Rectal smooth muscle tissue (tissue), 1 donor: ENCODE measurements around the gene MPHOSPH9.
A peak's percentile ranks its signal among the peaks of the same experiment; 100 is the strongest.

Source experiments
- H3K27ac ChIP-seq: one replicate; pipeline ENCODE4 v1.7.0; 2013; ENCODE audit warnings: low read depth, low read length, inconsistent platforms
- H3K27me3 ChIP-seq: one replicate; pipeline ENCODE4 v1.7.0; 2013; ENCODE audit warnings: low read length; ENCODE audit not compliant: control insufficient read depth, insufficient read depth
- H3K36me3 ChIP-seq: one replicate; pipeline ENCODE4 v1.7.0; 2013; ENCODE audit warnings: low read length; ENCODE audit not compliant: control insufficient read depth, insufficient read depth
- H3K4me1 ChIP-seq: one replicate; pipeline ENCODE4 v1.7.0; 2013; ENCODE audit warnings: low read length; ENCODE audit not compliant: control insufficient read depth, insufficient read depth
- H3K4me3 ChIP-seq: one replicate; pipeline ENCODE4 v1.7.0; 2013; ENCODE audit warnings: low read length
- H3K9ac ChIP-seq: one replicate; pipeline ENCODE4 v1.7.0; 2013; ENCODE audit warnings: low read length

Gene MPHOSPH9

GRCh38 chr12:123171967-123172366, 61.0 kb downstream of the MPHOSPH9 start:
- Histone ChIP-seq H3K9ac (no peak overlapping the region), H3K27me3 (no peaks in the 10 kb centered on the region), H3K4me1 (no peaks in the 10 kb centered on the region), H3K36me3 (peaks cover 4% of the 10 kb centered on the region), H3K4me3 (no peak overlapping the region), H3K27ac (no peak overlapping the region)

- no peak overlapping the region for H3K27ac ChIP-seq
- no peaks in the 10 kb centered on the region for H3K4me1 ChIP-seq
- no peak overlapping the region for H3K9ac ChIP-seq
- no peaks in the 10 kb centered on the region for H3K27me3 ChIP-seq
- no peaks in the 10 kb centered on the region for H3K36me3 ChIP-seq
- no peak overlapping the region for H3K4me3 ChIP-seq
Measured at GRCh38 chr12:123167329-123167728, 65.6 kb downstream of the MPHOSPH9 start.

- Histone ChIP-seq H3K9ac (no peak overlapping the region), H3K4me1 (no peaks in the 10 kb centered on the region), H3K27me3 (no peaks in the 10 kb centered on the region), H3K4me3 (no peak overlapping the region), H3K36me3 (no peaks in the 10 kb centered on the region), H3K27ac (no peak overlapping the region)
Measured at GRCh38 chr12:123165537-123165936, 67.4 kb downstream of the MPHOSPH9 start.

GRCh38 chr12:123164710-123165261, 68.2 kb downstream of the MPHOSPH9 start:
- H3K4me1 ChIP-seq, result no peaks in the 10 kb centered on the region
- H3K9ac ChIP-seq, result no peak overlapping the region
- no peak overlapping the region for H3K4me3 ChIP-seq
- H3K36me3 ChIP-seq, result no peaks in the 10 kb centered on the region
- H3K27me3 ChIP-seq, result no peaks in the 10 kb centered on the region
- no peak overlapping the region for H3K27ac ChIP-seq

GRCh38 chr12:123164222-123164621, 68.7 kb downstream of the MPHOSPH9 start:
- Histone ChIP-seq H3K9ac (no peak overlapping the region), H3K36me3 (no peaks in the 10 kb centered on the region)

GRCh38 chr12:123163227-123163626, 69.7 kb downstream of the MPHOSPH9 start:
- H3K27me3 ChIP-seq, result no peaks in the 10 kb centered on the region
- H3K4me3 ChIP-seq, result no peak overlapping the region
- no peaks in the 10 kb centered on the region for H3K4me1 ChIP-seq
- no peak overlapping the region for H3K27ac ChIP-seq
- H3K36me3 ChIP-seq, result no peaks in the 10 kb centered on the region
- no peak overlapping the region for H3K9ac ChIP-seq

More at GRCh38 chr12:123164222-123164621, 68.7 kb downstream of the MPHOSPH9 start:
- Histone ChIP-seq H3K4me3 (no peak overlapping the region), H3K27me3 (no peaks in the 10 kb centered on the region), H3K4me1 (no peaks in the 10 kb centered on the region), H3K27ac (no peak overlapping the region)

GRCh38 chr12:123160801-123161487, 72.0 kb downstream of the MPHOSPH9 start:
- no peak overlapping the region for H3K4me3 ChIP-seq
- H3K27ac ChIP-seq, result no peak overlapping the region
- no peak overlapping the region for H3K9ac ChIP-seq
- H3K36me3 ChIP-seq, result no peaks in the 10 kb centered on the region
- H3K4me1 ChIP-seq, result no peaks in the 10 kb centered on the region
- H3K27me3 ChIP-seq, result no peaks in the 10 kb centered on the region

- no peak overlapping the region for H3K9ac ChIP-seq
- H3K27ac ChIP-seq, result no peak overlapping the region
- no peak overlapping the region for H3K4me3 ChIP-seq
- H3K36me3 ChIP-seq, result no peaks in the 10 kb centered on the region
- H3K4me1 ChIP-seq, result peaks cover 8% of the 10 kb centered on the region
- H3K27me3 ChIP-seq, result no peaks in the 10 kb centered on the region
Measured at GRCh38 chr12:123153906-123154305, 79.0 kb downstream of the MPHOSPH9 start.

- H3K27me3 ChIP-seq, result no peaks in the 10 kb centered on the region
- no peak overlapping the region for H3K4me3 ChIP-seq
- no peak overlapping the region for H3K9ac ChIP-seq
- H3K4me1 ChIP-seq, result peaks cover 11% of the 10 kb centered on the region
- peaks cover 2% of the 10 kb centered on the region for H3K36me3 ChIP-seq
- H3K27ac ChIP-seq, result no peak overlapping the region
Measured at GRCh38 chr12:123152833-123153232, 80.1 kb downstream of the MPHOSPH9 start.

- H3K36me3 ChIP-seq, result peaks cover 2% of the 10 kb centered on the region
Measured at GRCh38 chr12:123151457-123152454, 81.2 kb downstream of the MPHOSPH9 start.

GRCh38 chr12:123150744-123151456, 82.0 kb downstream of the MPHOSPH9 start, which contains the start of gene PITPNM2:
PITPNM2 (minus strand) TSS chr12:123151090; CDS start chr12:123034590, 116,500 bp downstream.
- Histone ChIP-seq H3K27me3 (no peaks in the 10 kb centered on the region), H3K4me3 (peak within 1 kb of the TSS; percentile 81), H3K27ac (peak within 1 kb of the TSS; percentile 87), H3K4me1 (peaks cover 11% of the 10 kb centered on the region), H3K36me3 (peaks cover 2% of the 10 kb centered on the region), H3K9ac (peak within 1 kb of the TSS; percentile 82)

More at GRCh38 chr12:123151457-123152454, 81.2 kb downstream of the MPHOSPH9 start:
- peaks cover 11% of the 10 kb centered on the region for H3K4me1 ChIP-seq
- peak overlapping the region; percentile 87 for H3K27ac ChIP-seq
- no peaks in the 10 kb centered on the region for H3K27me3 ChIP-seq
- H3K4me3 ChIP-seq, result peak overlapping the region; percentile 71
- peak overlapping the region; percentile 82 for H3K9ac ChIP-seq
